ENCODE results near the gene OPN4. TPM values are rescaled to one million over a fixed set of nuclear protein-coding genes. Genes with fewer than 3 reads are reported as not detected.
"Not testable (repeated sequence)": the region's sequence is repeated elsewhere in the genome, so short reads cannot be mapped to it uniquely, and the experiment has no call there.

The OPN4 gene, protein sequence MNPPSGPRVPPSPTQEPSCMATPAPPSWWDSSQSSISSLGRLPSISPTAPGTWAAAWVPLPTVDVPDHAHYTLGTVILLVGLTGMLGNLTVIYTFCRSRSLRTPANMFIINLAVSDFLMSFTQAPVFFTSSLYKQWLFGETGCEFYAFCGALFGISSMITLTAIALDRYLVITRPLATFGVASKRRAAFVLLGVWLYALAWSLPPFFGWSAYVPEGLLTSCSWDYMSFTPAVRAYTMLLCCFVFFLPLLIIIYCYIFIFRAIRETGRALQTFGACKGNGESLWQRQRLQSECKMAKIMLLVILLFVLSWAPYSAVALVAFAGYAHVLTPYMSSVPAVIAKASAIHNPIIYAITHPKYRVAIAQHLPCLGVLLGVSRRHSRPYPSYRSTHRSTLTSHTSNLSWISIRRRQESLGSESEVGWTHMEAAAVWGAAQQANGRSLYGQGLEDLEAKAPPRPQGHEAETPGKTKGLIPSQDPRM
- total RNA-seq (2014; rRNA removed; shearing (Covaris generic)) = not detected in 2 replicates

DNA sequence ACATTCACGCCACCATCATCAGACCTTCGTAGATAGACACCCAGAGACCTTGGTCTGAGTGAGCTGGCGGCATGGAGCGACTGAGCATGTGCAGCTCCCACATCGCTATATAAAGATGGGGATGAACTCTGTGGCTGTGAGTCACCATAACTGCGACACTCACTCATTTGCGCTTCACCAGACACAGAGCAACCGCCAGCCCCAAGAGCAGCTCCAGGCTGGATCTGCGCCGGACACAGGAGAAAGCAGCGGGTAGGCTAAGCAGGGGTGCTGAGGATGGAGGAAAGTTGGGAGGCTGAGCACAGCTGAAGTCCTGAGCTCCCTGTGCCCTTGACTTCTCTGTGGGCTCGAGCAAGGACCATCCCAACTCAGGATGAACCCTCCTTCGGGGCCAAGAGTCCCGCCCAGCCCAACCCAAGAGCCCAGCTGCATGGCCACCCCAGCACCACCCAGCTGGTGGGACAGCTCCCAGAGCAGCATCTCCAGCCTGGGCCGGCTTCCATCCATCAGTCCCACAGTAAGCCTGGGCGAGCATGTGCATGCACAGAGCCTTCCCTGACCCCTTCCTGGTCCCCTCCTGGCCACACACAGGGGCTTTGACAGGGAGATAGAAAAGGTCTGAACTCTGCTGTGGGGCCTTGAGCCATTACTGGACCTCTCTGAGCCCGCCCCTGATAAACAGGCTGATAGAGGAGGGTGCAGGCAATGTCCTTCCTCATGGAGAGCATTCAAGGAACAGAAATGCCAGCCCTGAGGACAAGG, at the start of gene OPN4:
Gene OPN4, plus strand, starts transcription at position 137 of the 762 bp plus-strand sequence. Its CDS starts 237 bp downstream, at position 374.
- H3K27ac ChIP-seq = no peak within 1 kb of the TSS
- no peaks in the 10 kb centered on the region for H3K27me3 ChIP-seq
- no peak for DNase-seq
- H3K4me1 ChIP-seq = peaks cover 34% of the 10 kb centered on the region
- H3K9me3 ChIP-seq (replicated peaks) = no peaks in the 10 kb centered on the region
- H3K4me3 ChIP-seq = no peak within 1 kb of the TSS
- no peaks in the 10 kb centered on the region for H3K36me3 ChIP-seq

DNA sequence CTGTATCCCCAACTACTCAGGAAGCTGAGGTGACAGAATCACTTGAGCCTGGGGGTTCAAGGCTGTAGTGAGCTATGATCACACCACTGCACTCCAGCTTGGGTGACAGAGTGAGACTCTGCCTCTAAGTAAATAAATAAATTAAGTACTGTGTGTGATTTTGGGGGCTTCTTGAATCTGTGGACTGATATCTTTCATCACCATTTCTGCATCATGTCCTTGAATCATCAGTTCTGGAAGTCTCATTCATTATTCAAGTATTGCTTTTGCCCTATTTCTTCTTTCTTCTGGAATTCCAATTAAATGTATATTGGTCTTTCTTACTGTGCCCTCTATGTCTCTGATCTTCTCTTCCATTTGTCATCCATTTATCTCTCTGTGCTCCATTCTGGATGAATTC, 46.7 kb upstream of the OPN4 start:
- Histone ChIP-seq H3K9me3 (replicated peaks) (no peaks in the 10 kb centered on the region), H3K36me3 (no peaks in the 10 kb centered on the region), H3K4me1 (no peaks in the 10 kb centered on the region), H3K27ac (no peak overlapping the region), H3K27me3 (no peaks in the 10 kb centered on the region), H3K4me3 (no peak overlapping the region)
- no peak for DNase-seq

- DNase-seq = no peak
- Histone ChIP-seq H3K4me3 (no peak overlapping the region), H3K4me1 (no peaks in the 10 kb centered on the region), H3K36me3 (no peaks in the 10 kb centered on the region), H3K27ac (no peak overlapping the region), H3K9me3 (replicated peaks) (no peaks in the 10 kb centered on the region), H3K27me3 (no peaks in the 10 kb centered on the region)
These were observed 44.4 kb upstream of the OPN4 start for GRCh38 chr10:86609920-86610319.

DNA sequence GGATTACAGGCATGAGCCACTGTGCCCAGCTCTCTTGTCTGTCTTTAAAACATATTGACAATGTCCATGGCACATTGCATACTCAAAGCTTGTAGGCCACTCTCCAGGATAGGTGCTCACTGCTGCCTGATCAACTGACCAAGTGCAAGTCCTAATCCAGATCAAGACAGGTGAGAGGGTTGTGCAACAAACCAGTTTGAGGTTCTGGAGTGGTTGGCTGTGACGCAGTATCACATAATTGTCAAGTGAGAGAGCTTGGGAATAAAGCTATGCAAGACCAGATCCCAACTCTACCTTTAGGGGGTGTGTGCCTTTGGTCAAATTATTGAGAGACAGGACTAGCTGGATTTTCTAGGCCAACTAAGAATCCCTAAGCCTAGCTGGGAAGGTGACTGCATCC, 43.0 kb upstream of the OPN4 start:
- no peak overlapping the region for H3K27ac ChIP-seq
- no peaks in the 10 kb centered on the region for H3K36me3 ChIP-seq
- H3K4me1 ChIP-seq = no peaks in the 10 kb centered on the region
- no peaks in the 10 kb centered on the region for H3K9me3 ChIP-seq (replicated peaks)
- H3K27me3 ChIP-seq = no peaks in the 10 kb centered on the region
- no peak for DNase-seq
- H3K4me3 ChIP-seq = no peak overlapping the region

DNA sequence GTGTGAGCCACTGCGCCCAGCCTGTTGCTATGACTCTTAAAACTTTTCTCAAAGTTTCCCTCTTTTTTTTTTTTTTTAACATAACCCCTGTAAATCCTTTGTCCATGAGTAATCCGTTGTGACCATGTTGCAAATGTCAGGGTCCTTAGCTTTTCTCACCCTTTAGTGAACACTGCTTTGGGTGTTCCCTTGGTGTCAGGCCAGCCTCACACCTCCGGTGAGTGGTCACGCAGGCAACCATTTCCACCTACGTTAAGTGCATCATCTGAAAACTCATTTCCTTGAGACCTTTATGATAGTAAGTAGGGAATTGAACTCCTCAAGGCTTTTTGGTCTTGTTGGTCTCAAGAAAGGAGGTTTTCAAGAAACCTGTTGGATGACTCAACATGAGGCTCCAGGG, 41.3 kb upstream of the OPN4 start:
- H3K36me3 ChIP-seq = no peaks in the 10 kb centered on the region
- H3K27ac ChIP-seq = no peak overlapping the region
- DNase-seq = no peak
- no peak overlapping the region for H3K4me3 ChIP-seq
- H3K9me3 ChIP-seq (replicated peaks) = no peaks in the 10 kb centered on the region
- no peaks in the 10 kb centered on the region for H3K4me1 ChIP-seq
- H3K27me3 ChIP-seq = no peaks in the 10 kb centered on the region

- DNase-seq = no peak
These were observed 40.4 kb upstream of the OPN4 start for GRCh38 chr10:86613905-86614304.

GRCh38 chr10:86614853-86615252, 39.5 kb upstream of the OPN4 start:
- Histone ChIP-seq H3K27me3 (no peaks in the 10 kb centered on the region), H3K9me3 (replicated peaks) (no peaks in the 10 kb centered on the region), H3K27ac (no peak overlapping the region), H3K4me1 (no peaks in the 10 kb centered on the region), H3K36me3 (no peaks in the 10 kb centered on the region), H3K4me3 (no peak overlapping the region)
- peak in 1 of 2 experiments; percentile 10 for DNase-seq

More at GRCh38 chr10:86613905-86614304, 40.4 kb upstream of the OPN4 start:
- no peaks in the 10 kb centered on the region for H3K27me3 ChIP-seq
- no peak overlapping the region for H3K27ac ChIP-seq
- H3K9me3 ChIP-seq (replicated peaks) = no peaks in the 10 kb centered on the region
- no peak overlapping the region for H3K4me3 ChIP-seq
- H3K4me1 ChIP-seq = no peaks in the 10 kb centered on the region
- H3K36me3 ChIP-seq = no peaks in the 10 kb centered on the region

DNA sequence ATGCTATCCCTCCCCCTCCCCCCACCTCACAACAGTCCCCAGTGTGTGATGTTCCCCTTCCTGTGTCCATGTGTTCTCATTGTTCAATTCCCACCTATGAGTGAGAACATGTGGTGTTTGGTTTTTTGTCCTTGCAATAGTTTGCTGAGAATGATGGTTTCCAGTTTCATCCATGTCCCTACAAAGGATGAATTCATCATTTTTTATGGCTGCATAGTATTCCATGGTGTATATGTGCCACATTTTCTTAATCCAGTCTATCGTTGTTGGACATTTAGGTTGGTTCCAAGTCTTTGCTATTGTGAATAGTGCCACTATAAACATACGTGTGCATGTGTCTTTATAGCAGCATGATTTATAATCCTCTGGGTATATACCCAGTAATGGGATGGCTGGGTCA, 37.1 kb upstream of the OPN4 start:
- not testable (repeated sequence) for DNase-seq; H3K4me3 ChIP-seq; H3K27ac ChIP-seq; H3K36me3 ChIP-seq; H3K4me1 ChIP-seq; H3K27me3 ChIP-seq; H3K9me3 ChIP-seq (replicated peaks)

- no peak overlapping the region for H3K27ac ChIP-seq
- no peak for DNase-seq
- H3K4me3 ChIP-seq = no peak overlapping the region
- H3K27me3 ChIP-seq = no peaks in the 10 kb centered on the region
- H3K9me3 ChIP-seq (replicated peaks) = no peaks in the 10 kb centered on the region
- H3K36me3 ChIP-seq = no peaks in the 10 kb centered on the region
- no peaks in the 10 kb centered on the region for H3K4me1 ChIP-seq
These were observed 26.0 kb upstream of the OPN4 start for GRCh38 chr10:86628311-86628710.

DNA sequence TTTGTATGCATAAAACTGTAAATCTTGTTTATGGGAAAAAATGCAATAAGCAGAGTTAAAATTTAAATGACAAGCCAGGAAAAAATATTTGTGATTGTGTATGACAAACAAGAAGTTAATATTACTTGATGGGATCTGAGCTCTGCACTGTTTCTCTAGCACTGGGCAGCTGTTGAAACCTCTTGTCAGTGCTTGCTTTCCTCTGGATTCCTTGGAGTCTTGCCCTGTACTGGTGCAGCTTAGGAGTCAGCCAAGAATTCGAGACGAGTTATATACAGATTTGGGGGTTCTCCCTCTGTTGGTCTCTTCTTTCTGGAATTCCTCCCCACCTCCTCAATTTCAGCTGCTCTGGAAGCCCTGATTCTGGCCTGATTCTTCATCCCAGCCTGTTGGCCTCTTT, 24.3 kb upstream of the OPN4 start:
- Histone ChIP-seq H3K9me3 (replicated peaks) (no peaks in the 10 kb centered on the region), H3K4me1 (no peaks in the 10 kb centered on the region), H3K27ac (no peak overlapping the region), H3K27me3 (no peaks in the 10 kb centered on the region), H3K36me3 (no peaks in the 10 kb centered on the region), H3K4me3 (no peak overlapping the region)
- DNase-seq = no peak

GRCh38 chr10:86632009-86632800, 22.1 kb upstream of the OPN4 start:
- H3K27ac ChIP-seq = no peak overlapping the region
- H3K4me1 ChIP-seq = no peaks in the 10 kb centered on the region
- no peaks in the 10 kb centered on the region for H3K9me3 ChIP-seq (replicated peaks)
- no peaks in the 10 kb centered on the region for H3K36me3 ChIP-seq
- H3K27me3 ChIP-seq = no peaks in the 10 kb centered on the region
- DNase-seq = no peak
- H3K4me3 ChIP-seq = no peak overlapping the region

DNA sequence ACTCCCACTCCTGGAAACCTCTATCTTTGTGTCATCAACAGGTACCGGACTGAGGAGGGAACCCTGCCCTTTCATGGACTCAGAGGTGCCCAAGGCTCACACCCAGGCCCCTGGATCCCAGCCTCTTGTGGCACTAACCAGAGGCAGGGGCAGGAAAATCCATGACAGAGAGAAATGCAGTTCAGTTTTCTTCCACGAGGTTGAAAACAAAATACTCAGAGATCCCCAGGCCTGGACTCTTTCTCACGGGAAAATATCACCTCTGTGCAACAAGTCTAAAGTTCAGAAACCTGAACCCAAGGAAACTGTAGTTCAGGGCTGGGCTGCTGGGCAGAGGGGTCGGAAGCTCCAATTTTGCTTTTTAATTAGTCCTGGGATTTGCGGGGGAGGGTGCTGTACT, 21.4 kb upstream of the OPN4 start:
- no peaks in the 10 kb centered on the region for H3K9me3 ChIP-seq (replicated peaks)
- H3K27me3 ChIP-seq = no peaks in the 10 kb centered on the region
- H3K27ac ChIP-seq = no peak overlapping the region
- H3K4me3 ChIP-seq = no peak overlapping the region
- no peaks in the 10 kb centered on the region for H3K4me1 ChIP-seq
- no peaks in the 10 kb centered on the region for H3K36me3 ChIP-seq
- no peak for DNase-seq

DNA sequence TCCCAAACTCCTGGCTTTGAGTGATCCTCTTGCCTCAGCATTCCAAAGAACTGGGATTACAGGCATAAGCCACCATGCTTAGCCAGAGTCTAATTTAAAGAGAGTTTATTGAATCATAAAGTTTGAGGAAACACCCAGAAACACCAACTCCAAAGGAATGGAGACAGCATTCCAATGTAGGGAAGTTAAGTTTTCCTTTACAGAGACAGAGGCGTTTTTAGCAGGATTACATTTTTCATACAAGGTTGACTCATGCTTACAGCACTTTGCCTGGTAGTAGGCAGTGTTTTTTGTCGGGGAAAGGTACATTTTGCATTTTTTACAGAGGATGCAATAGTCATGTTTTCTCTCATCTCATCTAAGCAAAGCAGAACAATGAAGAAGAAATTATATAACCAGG, 18.9 kb upstream of the OPN4 start:
- Histone ChIP-seq H3K36me3 (no peaks in the 10 kb centered on the region), H3K27ac (no peak overlapping the region), H3K9me3 (replicated peaks) (no peaks in the 10 kb centered on the region), H3K4me3 (no peak overlapping the region), H3K27me3 (no peaks in the 10 kb centered on the region), H3K4me1 (no peaks in the 10 kb centered on the region)
- no peak for DNase-seq

GRCh38 chr10:86636311-86636710, 18.0 kb upstream of the OPN4 start:
- no peak overlapping the region for H3K27ac ChIP-seq
- H3K4me1 ChIP-seq = no peaks in the 10 kb centered on the region
- H3K4me3 ChIP-seq = no peak overlapping the region
- no peaks in the 10 kb centered on the region for H3K36me3 ChIP-seq
- H3K27me3 ChIP-seq = no peaks in the 10 kb centered on the region
- H3K9me3 ChIP-seq (replicated peaks) = no peaks in the 10 kb centered on the region
- no peak for DNase-seq

DNA sequence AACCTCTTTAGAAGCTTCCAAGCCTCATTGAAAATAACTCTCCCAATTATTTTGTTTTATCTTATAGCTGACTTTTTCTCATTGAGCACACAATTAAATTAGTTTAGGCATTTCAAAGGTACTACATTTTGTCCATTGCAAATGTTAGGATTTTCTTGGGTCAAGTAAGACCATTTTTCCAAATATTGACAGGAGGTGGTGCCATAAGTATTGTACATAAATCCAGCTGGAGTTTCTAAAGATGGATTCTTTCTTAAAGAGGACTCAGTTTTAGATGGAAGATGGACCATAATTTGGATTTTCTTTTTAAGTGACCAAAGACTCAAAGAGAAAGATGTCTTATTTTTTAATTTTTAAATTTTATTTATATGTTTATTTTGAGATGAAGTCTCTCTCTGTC, 12.3 kb upstream of the OPN4 start:
- Histone ChIP-seq H3K4me1 (no peaks in the 10 kb centered on the region; the same call in 1 of the 2 replicates), H3K27ac (no peak overlapping the region), H3K4me3 (no peak overlapping the region), H3K27me3 (no peaks in the 10 kb centered on the region), H3K9me3 (replicated peaks) (no peaks in the 10 kb centered on the region), H3K36me3 (no peaks in the 10 kb centered on the region)
- no peak for DNase-seq
